ENCODE data around the gene GCHFR. TPM values are rescaled to one million over a fixed set of nuclear protein-coding genes. Genes with fewer than 3 reads are reported as not detected.

Gene GCHFR
- total and polyA plus RNA-seq, 2 donors (not counting 3 experiments of a cell fraction or from before 2014, with no cell fraction given): 6.3 to 14.2 TPM

DNA sequence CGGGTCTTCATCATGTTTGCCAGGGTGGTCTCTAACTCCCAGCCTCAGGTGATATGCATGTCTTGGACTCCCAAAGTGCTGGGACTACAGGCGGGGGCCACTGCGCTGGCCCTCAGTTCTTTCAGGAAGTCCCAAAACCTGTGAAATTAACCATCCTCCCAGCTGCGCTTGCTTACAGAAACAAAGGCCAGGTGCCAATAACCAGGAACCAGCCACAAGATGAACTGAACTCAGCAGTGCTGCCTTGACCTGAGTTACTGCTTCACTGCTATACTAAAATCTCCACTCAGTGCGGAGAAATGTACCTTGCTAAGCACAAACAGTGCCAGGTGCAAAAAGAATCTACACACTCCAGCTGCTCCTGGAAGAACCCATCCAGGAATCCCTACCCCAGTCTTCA, 3.9 kb upstream of the GCHFR start:
- FAIRE-seq (no peak), DNase-seq (ENCODE audit: low read depth, low spot score) (no peak)
- BruUV-seq (replicated peaks): no TSS peak
- Histone ChIP-seq H3K27ac (ENCODE audit: insufficient read depth, low read depth, low read length) (no peak overlapping the region), H3K4me1 (ENCODE audit: control insufficient read depth, extremely low read depth, insufficient read depth, low read length) (peaks cover 21% of the 10 kb centered on the region), H2AFZ (ENCODE audit: low read depth, low read length) (no peak overlapping the region), H3K9me3 (replicated peaks; ENCODE audit: control insufficient read depth, insufficient read depth, low read length) (no peaks in the 10 kb centered on the region), H3K27me3 (ENCODE audit: control insufficient read depth in 2 of 2, insufficient read depth in 2 of 2, low read length in 2 of 2) (no peaks in the 10 kb centered on the region), H4K20me1 (replicated peaks; ENCODE audit: control insufficient read depth, extremely low read depth, insufficient read depth, low read length) (no peaks in the 10 kb centered on the region), H3K4me2 (ENCODE audit: insufficient read depth, low read length) (no peak overlapping the region), H3K79me2 (ENCODE audit: control insufficient read depth, insufficient read depth, low read length) (no peaks in the 10 kb centered on the region), H3K9ac (replicated peaks; ENCODE audit: extremely low read depth, insufficient read depth, low read length) (no peak overlapping the region), H3K9me1 (replicated peaks; ENCODE audit: control insufficient read depth, extremely low read depth, insufficient read depth, low read length) (no peaks in the 10 kb centered on the region), H3K4me3 (replicated peaks in 1 of 3; ENCODE audit: insufficient read depth in 1 of 3, low read depth in 1 of 3, low read length in 3 of 3) (no peak overlapping the region), H3K36me3 (ENCODE audit: control insufficient read depth in 2 of 2, extremely low read depth in 1 of 2, insufficient read depth in 2 of 2, low read length in 2 of 2) (no peaks in the 10 kb centered on the region)
- intact Hi-C loops (cut with micrococcal nuclease): no loop called here
- dilution Hi-C loops (cut with MboI; ENCODE audit: extremely low pct_ligation_motif_present, low sequenced_read_pairs): no loop called here
- POLR2A ChIA-PET: no interaction called here
- CTCF ChIA-PET: interaction anchor here (1.6 kb wide), 1 partner anchor 27 kb away, joined by 3 read pairs; no protein-coding TSS in a partner anchor
- no peak for TF ChIP-seq CTCF (IDR thresholded peaks at IDR 0.05; ENCODE audit: extremely low read depth in 1 of 2, insufficient read depth in 1 of 2, low read depth in 1 of 2, low read length in 2 of 2)
- no peak for TF ChIP-seq EZH2 (IDR thresholded peaks at IDR 0.05; ENCODE audit: borderline replicate concordance, low read depth, low read length, severe bottlenecking)
- TF ChIP-seq POLR2AphosphoS5 (IDR thresholded peaks at IDR 0.05; ENCODE audit: insufficient read depth, low read depth, low read length): no peak
- no peak for TF ChIP-seq POLR2A (IDR thresholded peaks at IDR 0.05; ENCODE audit: low read depth, low read length)
- TF ChIP-seq JUN (IDR thresholded peaks at IDR 0.05; ENCODE audit: borderline replicate concordance, insufficient read depth, insufficient read length, low read depth): no peak
